GM19463 (cell line): ENCODE measurements around the gene CCDC12.
A peak's percentile ranks its signal among the peaks of the same experiment; 100 is the strongest.

Source experiments
- ATAC-seq: cut with Tn5 transposase; IDR thresholded peaks from one replicate; pipeline ENCODE4 v1.9.1; 2021; ENCODE audit warnings: mild to moderate bottlenecking, moderate library complexity; ENCODE audit not compliant: unreplicated experiment

The CCDC12 gene

DNA sequence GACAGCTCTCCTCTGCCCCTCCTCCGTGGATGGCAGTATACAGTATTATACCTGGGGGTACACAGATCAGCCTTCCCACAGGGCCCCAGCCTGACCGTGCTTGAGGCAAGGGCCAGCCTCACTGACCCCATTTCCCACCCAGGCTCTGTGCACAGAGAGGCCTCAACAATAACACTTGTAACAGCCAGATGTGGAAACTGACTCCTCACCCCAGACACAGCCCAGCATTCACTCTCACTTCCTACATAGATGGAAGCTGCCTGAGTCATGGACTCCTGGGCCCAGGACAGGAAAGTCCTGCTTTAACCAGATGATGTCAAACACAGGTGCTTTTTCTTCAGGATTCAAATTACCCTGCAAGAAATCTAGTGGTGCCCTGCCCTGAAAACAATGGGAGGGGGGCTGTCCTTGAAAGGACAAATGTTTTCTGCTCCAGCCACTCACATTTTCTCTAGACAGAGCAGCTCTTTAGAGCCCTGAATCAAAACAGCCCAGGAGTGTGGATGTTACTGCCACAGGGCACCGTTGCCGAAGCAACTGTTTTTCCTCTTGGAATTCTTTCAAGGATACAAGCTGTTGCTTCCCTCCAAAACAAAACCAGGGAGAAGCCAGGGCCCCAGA, 16.4 kb downstream of the CCDC12 start:
- ATAC-seq: peak; percentile 43

DNA sequence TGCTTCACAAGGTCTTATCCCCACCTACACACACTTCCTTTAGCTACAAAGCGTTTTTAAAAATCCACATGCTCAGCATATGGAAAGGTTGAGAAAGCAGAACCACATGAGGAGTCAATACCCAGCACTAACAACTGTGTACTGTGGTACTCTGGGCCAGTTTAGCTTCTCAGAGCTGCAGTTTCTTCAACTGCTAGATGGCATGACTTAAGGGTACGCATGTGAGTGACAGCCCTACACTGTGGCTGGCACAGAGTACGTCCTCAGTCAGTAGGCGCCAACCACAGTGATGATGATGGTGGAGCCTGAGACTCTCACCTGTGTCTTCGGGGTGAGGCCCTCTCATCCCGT, 17.4 kb downstream of the CCDC12 start:
- no peak for ATAC-seq

DNA sequence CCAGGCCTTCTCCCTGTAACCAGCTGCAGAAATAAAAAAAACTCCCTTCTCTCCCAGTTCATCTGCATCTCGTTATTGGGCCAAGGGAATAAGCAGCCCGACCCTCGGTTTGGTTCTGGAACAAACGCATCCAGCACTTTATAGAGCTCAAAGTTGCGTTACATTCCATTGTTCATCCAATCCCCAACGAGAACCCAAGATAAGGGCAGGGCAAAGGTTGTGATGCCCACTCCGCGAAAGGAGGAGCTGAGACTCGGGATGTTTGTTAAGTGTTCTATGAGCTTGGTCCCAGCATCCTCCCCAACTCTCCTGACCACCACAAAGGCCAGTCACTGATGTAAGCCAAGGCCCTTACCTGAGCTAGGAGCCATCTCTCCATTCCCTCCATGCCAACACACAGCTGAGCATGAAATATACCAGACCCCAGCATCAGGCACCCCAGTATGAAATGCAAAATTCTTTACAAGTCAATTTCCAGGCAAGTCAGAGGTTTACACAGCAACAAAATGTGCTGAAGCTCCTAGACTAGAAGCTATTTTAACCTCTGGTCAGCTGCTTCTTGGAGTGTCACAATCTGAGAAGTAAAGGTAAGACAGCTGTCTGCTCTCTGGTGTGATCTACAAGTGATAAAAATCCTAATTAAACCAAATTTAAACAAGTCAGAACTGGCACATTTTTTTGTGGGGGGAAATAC, 17.9 kb downstream of the CCDC12 start:
- ATAC-seq: no peak

DNA sequence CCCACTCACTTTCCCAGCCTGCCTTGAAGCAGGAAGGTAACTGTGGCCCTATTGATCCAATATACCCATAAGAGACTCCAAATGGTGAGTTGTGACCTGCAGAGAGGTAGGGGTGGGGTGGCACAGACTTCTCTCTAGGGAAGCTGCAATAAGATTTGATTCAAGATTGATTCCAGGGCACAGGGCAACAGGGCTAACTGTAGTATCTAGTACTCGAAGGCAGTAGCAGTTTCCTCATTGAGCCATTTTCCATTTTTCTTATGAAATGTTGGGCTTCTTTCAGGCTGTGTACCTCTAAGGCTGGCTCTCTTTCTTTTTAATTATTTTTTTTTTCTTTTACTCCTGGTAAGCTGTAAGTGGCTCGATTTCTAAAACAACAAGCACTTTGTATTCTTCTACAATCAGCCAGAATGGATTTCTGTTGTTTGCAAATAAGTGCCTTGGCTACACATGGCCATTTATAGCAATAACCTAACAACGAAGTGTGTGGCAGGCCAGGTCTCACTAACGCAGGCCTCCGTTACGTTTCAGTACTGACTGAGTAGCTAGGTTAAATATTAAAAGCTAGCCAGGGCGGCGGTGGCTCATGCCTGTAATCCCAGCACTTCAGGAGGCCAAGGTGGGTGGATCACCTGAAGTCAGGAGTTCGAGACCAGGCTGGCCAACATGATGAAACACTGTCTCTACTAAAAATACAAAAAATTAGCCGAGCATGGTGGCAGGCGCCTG, 19.3 kb downstream of the CCDC12 start:
- no peak for ATAC-seq

DNA sequence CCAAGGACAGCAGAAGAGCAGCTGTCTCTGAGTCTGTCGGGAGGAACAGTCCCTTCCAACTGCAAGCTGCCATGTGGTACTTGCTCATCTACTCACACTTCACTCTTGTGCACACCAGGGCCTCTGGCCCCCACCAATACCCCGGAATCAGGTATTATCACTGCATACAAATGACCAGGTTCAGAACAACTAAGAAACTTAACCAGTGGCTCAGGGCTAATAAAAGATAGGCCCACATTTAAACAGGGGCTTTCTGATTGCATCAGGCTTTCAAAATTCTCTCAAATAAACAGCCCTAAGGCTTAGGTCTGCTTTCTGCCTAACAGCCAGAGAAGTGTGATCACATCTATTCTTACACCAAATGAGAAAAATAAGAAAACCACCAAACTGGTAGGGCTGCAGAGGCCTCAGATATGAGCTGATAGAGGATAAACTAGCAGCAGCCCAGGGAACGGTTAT, 20.7 kb downstream of the CCDC12 start:
- no peak for ATAC-seq

DNA sequence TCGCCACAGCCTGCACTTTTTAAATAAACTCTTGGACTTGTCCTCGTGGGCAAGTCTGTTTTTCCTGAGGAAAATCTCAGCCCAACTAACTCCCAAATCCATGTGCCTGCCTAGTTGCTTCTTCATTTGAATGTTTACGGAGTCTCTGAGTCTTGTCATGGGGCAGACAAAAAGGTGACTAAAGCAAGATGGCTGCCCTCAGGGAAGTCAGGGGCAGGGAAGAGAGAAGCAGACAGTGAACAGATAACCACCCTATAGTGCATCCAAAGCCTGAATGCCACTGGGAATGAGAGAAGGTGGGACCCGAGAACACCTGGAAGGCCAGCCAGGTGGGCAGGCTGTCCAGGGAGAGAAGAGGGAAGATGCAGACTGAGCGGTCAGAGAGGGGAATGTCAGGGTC, 21.4 kb downstream of the CCDC12 start:
- no peak for ATAC-seq

DNA sequence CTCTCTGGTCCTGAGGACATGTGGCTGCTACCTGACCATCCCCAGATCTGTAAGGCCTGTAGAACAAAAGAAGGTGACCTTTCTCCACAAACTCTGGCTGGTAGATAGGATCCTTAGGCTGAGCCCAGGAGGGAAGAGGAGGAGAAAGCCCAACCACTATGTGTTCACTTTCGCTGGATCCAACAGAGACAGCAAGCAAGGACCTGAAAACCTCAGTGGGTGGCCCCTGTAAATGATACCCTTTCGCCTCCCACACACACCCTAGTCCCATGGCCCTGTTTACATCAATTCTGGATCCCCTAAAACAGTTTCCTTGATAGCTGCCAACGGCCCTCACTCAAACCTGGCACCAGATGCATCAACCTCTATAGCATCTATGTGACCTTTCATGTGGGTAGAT, 22.4 kb downstream of the CCDC12 start:
- no peak for ATAC-seq

DNA sequence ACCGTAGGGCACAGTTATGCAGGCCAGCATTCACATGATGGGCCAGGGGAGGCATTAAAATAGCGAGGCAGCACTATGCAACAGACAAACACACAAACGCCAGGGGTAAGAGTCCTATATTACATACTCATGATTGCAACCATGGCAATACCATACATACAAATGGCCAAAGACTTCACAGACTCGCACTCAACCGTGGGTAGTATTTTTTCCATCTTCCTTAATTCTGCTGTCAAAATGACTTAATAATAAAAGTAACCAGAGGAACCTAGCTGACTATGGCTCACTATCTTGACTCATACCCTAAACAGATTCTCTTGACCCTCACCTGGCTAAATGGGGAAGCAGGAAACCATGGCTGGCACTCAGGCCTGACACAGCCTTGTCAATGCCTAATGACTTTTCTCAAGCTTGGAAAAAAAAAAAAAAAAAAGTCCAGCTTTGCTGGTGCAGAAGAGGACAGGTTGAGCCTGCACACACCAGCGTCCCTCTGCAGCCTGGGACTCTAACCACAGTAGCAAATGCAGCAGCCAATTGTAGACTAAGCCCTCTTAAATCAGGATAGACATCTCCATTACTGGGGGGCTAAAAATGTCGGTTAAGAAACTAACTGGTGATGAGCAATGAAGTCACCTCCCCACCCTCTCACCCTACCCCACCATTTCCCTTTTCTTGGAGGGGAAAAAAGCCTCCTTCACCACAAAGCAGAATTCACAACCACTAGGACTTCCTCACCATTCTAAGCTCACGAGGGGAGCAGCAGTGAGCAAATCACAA, 23.1 kb downstream of the CCDC12 start:
- ATAC-seq: no peak

DNA sequence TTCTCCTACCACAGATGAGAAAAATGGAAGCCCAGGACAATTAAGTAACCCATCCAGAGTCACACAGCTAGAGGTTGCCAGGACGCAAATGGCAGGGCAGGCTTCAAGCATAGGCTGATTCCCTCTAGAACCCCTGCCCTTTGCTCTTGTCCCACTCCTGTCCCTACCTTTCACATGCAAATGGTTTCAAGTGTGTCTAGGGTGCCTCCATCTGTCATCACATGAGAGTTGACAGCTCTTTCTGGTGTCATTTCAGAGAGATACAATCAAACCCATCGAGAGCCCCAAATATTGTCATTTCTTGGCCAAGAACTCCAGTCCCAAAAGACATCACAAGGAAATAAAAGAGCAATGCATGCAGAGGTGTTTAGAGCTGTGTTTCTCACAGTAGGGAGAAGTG, 23.7 kb downstream of the CCDC12 start:
- ATAC-seq: no peak

DNA sequence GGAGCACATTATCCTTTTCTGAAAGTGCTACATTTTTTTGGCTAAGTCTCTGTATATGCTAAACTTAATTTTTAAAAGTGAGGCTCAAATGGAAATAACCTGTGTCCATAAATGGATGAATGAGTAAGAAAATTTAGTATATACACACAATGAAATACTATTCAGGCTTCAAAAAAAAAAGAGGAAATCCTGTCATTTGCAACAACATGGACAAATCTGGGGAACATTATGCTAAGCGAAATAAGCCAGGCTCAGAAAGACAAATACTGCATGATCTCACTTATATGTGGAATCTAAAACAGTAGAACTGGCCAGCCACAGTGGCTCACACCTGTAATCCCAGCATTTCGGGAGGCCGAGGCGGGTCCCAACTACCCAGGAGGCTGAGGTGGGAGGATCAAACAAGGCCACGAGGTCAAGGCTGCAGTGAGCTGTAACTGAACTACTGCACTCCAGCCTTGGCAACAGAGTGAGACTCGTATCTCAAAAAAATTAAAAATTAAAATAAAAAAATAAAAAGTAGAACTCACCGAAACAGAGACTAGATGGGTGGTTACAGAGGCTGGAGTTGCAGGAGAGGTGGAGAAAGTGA, 25.8 kb downstream of the CCDC12 start:
- no peak for ATAC-seq

DNA sequence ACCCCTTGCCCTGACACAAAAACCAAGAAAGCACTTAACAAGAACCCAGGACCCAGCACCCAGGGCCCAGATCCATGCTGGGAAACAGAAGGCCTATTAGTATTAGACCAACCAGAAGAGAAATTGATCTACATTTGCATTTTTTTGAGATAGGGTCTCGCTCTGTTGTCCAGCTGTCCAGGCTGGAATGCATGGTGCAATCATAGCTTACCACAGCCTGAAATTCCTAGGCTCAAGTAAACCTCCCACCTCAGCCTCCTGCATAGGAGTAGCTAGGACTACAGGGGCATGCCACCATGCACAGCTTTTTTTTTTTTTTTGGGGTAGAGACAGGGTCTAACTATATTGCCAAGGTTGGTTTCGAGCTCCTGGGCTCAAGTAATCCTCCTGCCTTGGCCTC, 26.4 kb downstream of the CCDC12 start:
- ATAC-seq: no peak

DNA sequence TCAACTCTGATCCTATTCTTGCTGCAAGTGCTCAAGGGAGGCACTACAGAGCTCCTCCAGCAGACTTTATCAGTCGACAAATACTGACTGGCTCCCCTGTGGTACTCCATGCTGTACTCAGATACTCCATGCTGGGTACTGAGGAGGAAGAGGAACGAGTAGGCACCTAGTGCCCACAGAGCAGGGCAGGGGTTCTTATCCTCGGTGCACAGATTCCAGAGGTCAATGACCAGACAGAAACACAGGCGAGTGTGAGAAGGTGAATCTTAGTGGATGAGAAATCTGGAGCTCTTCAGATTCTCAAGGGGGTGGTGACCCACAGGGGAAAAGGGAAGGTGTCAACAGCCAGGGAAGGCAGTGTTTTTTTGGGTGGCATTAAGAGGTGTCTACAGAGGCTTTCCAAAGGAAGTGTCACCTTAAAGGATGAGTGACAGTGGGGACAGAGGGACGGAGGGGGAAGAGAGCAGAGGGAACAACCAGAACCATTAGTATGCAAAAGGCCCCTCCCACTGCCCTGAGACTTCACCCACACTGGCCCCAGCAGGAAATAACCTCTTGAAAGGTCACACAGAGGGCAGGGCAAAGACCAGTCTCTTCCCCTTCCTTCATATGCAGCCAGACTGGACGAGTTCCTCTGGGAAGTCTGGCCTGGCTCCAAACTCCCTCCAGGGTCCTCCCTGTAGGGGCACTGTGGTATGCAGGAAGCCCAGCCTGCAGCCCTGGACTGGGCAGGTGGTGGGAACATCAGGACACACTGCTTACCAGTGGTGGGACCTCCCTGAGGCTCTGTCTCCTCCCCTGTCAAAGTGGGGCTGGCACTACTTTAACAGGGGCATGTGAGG, 27.5 kb downstream of the CCDC12 start:
- ATAC-seq: peak; percentile 53

DNA sequence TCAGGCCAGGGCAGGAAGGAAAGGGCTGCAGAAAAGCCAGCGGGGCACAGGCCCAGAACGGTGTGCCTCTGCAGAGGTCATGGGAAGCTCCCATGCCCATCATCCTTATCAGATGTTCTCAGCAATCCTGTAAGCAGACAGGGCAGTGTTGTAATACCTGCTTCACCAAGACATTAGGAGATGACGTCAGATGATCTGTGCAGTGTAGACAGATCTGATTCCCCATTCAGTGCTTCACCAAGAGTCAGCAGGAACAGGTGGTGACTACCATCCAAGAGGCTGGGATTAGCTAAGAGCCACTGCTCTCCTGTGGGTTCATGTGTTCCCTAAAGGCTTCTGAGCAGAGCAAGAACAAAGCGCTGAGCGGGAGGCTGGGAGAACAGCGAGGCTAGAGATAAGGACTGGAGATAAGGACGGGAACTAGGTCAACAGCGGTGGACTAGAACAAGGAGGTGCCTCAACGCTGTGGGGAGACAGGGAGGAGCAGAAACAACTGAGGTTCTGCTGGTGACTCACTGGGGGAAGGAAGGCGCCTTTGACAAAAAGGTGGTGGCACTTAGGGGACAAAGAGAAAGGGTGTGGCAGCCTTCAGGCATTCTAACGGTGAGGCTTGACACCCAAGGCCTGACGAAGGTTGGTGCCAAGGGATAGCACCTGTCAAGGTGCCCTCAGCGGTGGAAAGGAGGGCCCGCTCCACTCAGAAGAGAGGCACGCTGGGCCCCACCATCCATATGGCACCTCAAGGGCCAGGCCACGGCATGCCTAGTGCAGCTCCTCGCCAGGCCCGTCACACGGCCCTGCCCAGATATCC, 28.4 kb downstream of the CCDC12 start:
- ATAC-seq: no peak

DNA sequence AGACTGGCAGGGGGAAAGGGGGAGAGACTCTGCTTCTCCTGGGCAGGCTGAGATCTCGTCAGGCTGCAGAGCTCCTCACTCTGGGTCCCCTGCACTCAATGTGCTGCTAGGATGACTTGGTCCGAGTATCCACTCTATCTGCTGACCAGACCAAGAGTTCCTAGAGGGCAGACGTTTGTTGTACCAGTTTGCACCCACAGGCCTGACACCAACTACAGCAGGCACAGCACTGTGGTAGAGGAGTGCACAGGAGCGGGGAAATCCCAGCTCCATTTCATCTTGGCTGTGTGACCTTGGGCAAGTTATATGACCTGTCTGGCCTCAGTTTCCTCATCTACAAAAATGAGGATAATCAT, 29.0 kb downstream of the CCDC12 start:
- ATAC-seq: no peak

DNA sequence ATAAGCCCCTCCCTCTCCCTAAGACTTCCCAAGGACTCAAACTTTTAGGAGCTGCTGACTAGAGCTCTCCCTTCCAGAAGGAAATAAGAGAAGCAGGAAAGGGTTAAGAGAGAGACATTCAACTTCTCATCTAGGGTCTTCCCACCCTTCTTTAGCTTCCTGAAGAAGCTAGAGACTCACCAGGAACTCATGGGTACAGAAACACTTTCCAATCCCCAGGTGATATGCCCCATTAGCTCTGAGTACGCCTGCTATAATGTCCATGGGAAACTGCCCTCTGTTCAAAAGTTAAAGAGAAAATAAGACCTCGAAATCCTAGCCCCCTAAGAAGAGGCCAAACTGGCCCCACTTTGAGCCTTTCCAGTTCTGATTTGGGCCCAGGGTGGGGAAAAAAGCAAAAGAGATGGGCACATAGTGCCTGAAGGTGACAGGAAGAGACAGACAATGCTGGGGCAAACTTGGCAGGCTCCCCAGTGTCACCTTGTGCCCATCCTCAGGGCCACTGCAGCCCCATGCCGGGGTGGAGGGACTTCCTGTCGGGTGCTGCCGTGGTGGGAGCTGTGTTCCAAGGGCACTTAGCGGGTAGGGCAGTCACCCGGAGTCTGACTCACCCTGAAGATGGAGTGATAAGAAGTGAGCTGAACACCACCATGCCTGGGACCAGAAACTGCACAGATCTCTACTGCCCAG, 29.5 kb downstream of the CCDC12 start:
- no peak for ATAC-seq

DNA sequence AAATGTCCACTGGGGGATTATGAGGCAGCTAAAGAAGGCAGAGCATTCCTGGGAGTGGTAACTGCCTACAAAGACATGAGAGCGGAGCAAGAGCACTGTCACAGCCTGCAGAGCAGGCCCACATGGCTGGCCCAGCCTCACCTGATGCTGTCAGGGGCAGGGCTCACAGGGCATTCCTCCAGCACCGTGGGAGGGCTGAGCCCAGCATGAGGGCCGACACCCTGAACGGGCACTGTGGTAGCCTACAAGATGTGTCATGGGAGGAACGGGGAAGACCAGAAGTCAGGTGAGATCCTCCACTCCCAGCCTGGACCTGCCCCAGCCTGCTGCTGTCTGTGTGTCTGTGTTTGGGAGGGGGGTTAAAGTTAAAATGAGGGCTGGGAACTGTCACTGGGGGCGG, 30.1 kb downstream of the CCDC12 start:
- ATAC-seq: no peak

DNA sequence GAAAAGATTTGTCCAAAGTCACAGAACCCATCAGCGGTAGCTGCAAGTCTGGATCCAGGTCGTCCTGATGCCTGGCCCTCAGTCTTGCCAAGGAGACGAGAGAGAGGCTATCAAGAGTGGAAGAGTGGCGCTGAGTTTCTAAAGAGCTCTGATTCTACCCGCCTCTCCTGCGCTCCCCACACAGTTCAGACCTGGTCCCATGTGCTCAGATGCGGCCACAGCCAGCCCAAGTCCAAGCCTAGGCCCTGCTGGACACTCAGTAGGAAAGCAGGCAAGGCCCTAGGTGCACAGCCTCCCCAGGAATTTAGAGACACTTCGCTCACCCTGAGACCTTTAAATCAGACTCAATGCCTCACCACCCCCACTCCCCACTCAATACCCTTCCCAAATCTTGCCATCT, 32.4 kb downstream of the CCDC12 start:
- no peak for ATAC-seq

DNA sequence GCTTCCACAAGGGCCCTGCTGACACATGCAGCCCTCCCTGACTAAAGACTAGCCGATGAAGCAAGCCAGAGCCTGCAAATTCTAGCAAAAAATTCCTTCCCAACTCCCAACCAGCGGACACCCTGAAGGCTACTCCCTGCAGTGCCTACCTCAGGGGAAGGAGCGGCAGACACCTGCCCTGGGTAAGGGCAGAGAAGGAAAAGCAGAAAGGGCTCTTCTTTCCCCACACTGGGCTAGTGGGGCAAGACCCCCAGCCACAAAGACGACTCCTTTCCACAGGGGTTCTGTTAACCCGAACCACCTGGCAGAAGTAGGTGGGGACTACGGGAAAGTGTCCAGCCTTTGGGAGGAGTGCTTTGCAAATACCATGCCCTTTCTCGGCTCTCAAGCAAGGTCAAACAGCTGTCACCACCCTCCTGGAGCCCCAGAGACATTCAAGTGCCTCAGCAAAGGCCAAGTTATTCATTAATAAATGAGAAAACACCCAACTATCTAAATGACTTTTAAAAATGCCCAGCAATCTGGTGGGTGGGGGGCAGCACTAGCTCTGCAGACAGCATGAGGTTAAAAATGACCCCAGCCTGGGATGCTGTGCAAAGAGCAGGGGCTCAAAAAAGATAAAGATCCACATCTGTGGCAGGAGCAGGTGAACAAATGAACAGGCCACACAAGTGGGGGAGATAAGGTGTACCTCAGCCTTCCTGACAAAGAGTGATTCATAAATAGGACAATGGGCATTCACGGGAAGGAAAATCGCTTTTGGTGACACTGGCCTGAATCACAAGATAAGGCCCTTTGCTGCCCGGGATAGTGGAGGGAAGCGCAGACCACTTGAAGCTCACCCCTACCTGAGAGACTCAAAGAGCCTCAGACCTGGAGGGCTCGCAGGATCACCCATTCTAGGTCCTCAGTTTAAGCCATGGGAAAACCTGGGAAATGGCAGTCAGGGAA, 33.0 kb downstream of the CCDC12 start:
- peak; percentile 53 for ATAC-seq
